ENCODE data around the gene FXYD6.

The FXYD6 gene

GRCh38 chr11:117878939-117879475 is 2.5 kb upstream of the FXYD6 start:
- no peak for TF ChIP-seq POLR2AphosphoS5 (IDR thresholded peaks at IDR 0.05; ENCODE audit: low read depth, low read length)
- TF ChIP-seq TAF1 (IDR thresholded peaks at IDR 0.05; ENCODE audit: borderline replicate concordance, insufficient read depth, low read length): no peak
- no peak for TF ChIP-seq REST (IDR thresholded peaks at IDR 0.05; ENCODE audit: insufficient read depth in 1 of 2, low read depth in 2 of 2, low read length in 2 of 2)
- TF ChIP-seq FOXP2 (optimal IDR thresholded peaks at IDR 0.05; ENCODE audit: borderline replicate concordance, extremely low read depth, extremely low read length, insufficient read depth): no peak
- TF ChIP-seq SIN3A (IDR thresholded peaks at IDR 0.05; ENCODE audit: borderline replicate concordance, insufficient read depth, low read length): no peak

DNA sequence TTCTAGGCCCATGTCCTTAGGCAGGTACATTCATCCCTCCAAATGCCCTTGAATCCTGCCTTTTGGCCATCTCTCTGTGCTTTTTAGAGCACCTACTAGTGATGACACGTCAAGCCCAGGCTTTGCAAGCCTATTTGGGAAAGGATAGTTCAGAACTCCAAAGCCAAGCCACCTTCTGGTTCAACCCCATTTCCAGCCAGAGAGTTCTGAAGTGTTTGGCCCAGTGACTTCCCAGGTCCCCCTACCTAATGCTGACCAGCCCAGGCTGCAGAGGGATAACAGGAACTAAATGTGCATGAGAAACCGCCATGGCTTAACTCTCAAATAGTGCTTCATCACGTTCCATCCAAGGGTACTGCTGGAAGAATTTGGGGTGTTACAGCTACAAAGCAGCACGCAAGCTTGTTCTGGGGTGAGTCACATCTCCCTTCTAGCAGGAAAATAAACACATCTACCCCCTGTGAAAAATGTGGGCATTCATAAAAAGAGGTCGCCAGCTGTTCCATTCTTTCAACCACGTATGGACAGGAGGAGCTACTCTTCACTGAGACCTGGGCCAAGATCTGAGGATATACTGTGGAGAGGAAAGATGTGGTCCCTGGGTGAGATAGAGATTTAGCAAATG is 2.0 kb upstream of the FXYD6 start:
- TF ChIP-seq REST (IDR thresholded peaks at IDR 0.05; ENCODE audit: insufficient read depth in 1 of 2, low read depth in 2 of 2, low read length in 2 of 2) (no peak), SIN3A (IDR thresholded peaks at IDR 0.05; ENCODE audit: borderline replicate concordance, insufficient read depth, low read length) (no peak), POLR2AphosphoS5 (IDR thresholded peaks at IDR 0.05; ENCODE audit: low read depth, low read length) (no peak)

GRCh38 chr11:117877120-117877784 is 794 bp upstream of the FXYD6 start:
- TF ChIP-seq REST (IDR thresholded peaks at IDR 0.05; ENCODE audit: insufficient read depth in 1 of 2, low read depth in 2 of 2, low read length in 2 of 2) (no peak), TAF1 (IDR thresholded peaks at IDR 0.05; ENCODE audit: borderline replicate concordance, insufficient read depth, low read length) (no peak), SIN3A (IDR thresholded peaks at IDR 0.05; ENCODE audit: borderline replicate concordance, insufficient read depth, low read length) (no peak), POLR2AphosphoS5 (IDR thresholded peaks at IDR 0.05; ENCODE audit: low read depth, low read length) (no peak), FOXP2 (optimal IDR thresholded peaks at IDR 0.05; ENCODE audit: borderline replicate concordance, extremely low read depth, extremely low read length, insufficient read depth) (no peak)

DNA sequence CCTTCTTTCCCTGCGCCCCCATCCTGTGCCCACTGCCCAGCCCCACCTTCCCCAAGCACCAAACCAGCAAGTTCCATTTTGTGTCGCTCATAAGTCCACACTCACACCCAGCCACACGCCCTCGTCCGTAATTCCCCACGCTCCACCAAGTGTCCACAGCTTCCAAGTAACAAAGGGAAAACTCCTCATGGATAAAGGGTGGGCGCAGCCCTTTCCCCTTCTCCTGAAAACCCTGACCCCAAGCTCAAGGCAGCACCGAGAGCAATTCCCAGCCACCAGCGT is 458 bp downstream of the FXYD6 start:
- TF ChIP-seq SIN3A (IDR thresholded peaks at IDR 0.05; ENCODE audit: borderline replicate concordance, insufficient read depth, low read length): no peak
- TF ChIP-seq REST (IDR thresholded peaks at IDR 0.05; ENCODE audit: insufficient read depth in 1 of 2, low read depth in 2 of 2, low read length in 2 of 2): no peak
- TF ChIP-seq TAF1 (IDR thresholded peaks at IDR 0.05; ENCODE audit: borderline replicate concordance, insufficient read depth, low read length): no peak
- TF ChIP-seq POLR2AphosphoS5 (IDR thresholded peaks at IDR 0.05; ENCODE audit: low read depth, low read length): no peak
- TF ChIP-seq FOXP2 (optimal IDR thresholded peaks at IDR 0.05; ENCODE audit: borderline replicate concordance, extremely low read depth, extremely low read length, insufficient read depth): no peak
